ENCODE results near the gene TMEM272. TPM values are rescaled to one million over a fixed set of nuclear protein-coding genes. Genes with fewer than 3 reads are reported as not detected.

TMEM272 gene
- total and polyA plus RNA-seq, 2 experiments from 2014 or later, result 0.11 to 0.76 TPM

DNA sequence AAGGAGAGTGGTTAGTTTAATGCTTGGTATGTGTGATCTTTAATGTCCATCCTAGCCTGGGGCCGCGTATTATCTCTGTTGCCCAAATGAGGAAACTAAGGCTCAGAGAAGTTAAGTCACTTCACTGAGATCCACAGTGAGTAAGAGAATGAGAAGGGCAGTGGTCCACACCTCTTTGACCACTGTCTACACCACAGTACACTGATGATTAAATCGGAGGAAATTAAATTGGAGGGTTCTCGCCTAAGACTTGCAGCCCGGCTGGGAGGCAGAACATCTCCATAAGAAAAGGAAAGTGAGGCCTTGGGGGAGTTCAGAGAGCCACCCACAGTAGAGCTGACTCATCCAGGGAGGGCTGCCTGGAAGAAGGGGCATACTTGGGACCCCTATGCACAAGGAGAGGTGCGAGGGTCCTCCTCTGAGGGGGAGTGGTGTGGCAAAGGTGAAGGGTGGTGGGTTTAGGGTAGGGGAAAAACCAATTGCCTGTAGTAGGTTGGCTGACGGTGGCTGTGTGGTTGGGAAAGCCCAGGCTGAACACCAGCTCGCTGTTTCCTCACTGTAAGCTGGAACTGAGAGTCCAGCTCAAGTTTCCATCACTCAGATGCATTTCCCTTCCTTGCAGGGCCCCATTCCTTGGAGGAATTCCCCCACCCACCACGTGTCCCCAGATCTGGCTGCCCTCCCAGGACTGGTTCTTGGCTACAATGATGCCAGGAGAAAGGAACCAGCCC lies 26.0 kb downstream of the TMEM272 start:
- no peaks in the 10 kb centered on the region for H3K36me3 ChIP-seq (ENCODE audit: insufficient read depth)
- Mint-ChIP-seq H3K36me3 (ENCODE audit: low read depth) (no peaks in the 10 kb centered on the region), H3K27ac (no peak overlapping the region; the same call in 1 of the 2 replicates), H3K4me3 (no peak overlapping the region), H3K27me3 (ENCODE audit: insufficient read depth, low read depth, poor library complexity) (no peaks in the 10 kb centered on the region), H3K4me1 (peaks cover 45% of the 10 kb centered on the region), H3K9me3 (no peaks in the 10 kb centered on the region)
- no peaks in the 10 kb centered on the region for H3K9me2 ChIP-seq (ENCODE audit: insufficient read depth)
- DNase-seq (ENCODE audit: low spot score) (no peak), ATAC-seq (peak; percentile 35)
- H3K27me3 ChIP-seq (ENCODE audit: insufficient read depth), result no peaks in the 10 kb centered on the region
- H3K4me1 ChIP-seq (ENCODE audit: insufficient read depth), result peaks cover 31% of the 10 kb centered on the region
- H3K4me2 ChIP-seq, result peak overlapping the region; percentile 64
- H3K4me3 ChIP-seq, result no peak overlapping the region
- H4K20me1 ChIP-seq (replicated peaks; ENCODE audit: insufficient read depth), result no peaks in the 10 kb centered on the region
- H3F3A ChIP-seq (replicated peaks; ENCODE audit: low read depth), result no peaks in the 10 kb centered on the region
- no peaks in the 10 kb centered on the region for H3K79me2 ChIP-seq (replicated peaks; ENCODE audit: insufficient read depth)
- TF ChIP-seq EZH2 (IDR thresholded peaks at IDR 0.05; ENCODE audit: low read depth, unreplicated experiment), result no peak
- TF ChIP-seq, protein P1, sequence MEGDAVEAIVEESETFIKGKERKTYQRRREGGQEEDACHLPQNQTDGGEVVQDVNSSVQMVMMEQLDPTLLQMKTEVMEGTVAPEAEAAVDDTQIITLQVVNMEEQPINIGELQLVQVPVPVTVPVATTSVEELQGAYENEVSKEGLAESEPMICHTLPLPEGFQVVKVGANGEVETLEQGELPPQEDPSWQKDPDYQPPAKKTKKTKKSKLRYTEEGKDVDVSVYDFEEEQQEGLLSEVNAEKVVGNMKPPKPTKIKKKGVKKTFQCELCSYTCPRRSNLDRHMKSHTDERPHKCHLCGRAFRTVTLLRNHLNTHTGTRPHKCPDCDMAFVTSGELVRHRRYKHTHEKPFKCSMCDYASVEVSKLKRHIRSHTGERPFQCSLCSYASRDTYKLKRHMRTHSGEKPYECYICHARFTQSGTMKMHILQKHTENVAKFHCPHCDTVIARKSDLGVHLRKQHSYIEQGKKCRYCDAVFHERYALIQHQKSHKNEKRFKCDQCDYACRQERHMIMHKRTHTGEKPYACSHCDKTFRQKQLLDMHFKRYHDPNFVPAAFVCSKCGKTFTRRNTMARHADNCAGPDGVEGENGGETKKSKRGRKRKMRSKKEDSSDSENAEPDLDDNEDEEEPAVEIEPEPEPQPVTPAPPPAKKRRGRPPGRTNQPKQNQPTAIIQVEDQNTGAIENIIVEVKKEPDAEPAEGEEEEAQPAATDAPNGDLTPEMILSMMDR (conservative IDR thresholded peaks at IDR 0.05; ENCODE audit: low read depth in 2 of 2), result no peak
- TF ChIP-seq, protein P2, sequence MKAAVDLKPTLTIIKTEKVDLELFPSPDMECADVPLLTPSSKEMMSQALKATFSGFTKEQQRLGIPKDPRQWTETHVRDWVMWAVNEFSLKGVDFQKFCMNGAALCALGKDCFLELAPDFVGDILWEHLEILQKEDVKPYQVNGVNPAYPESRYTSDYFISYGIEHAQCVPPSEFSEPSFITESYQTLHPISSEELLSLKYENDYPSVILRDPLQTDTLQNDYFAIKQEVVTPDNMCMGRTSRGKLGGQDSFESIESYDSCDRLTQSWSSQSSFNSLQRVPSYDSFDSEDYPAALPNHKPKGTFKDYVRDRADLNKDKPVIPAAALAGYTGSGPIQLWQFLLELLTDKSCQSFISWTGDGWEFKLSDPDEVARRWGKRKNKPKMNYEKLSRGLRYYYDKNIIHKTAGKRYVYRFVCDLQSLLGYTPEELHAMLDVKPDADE (IDR thresholded peaks at IDR 0.05), result no peak
- no peak for TF ChIP-seq POLR2AphosphoS5 (IDR thresholded peaks at IDR 0.05; ENCODE audit: low read depth)
- TF ChIP-seq EZH2phosphoT487 (IDR thresholded peaks at IDR 0.05; ENCODE audit: unreplicated experiment), result no peak
- no peak for TF ChIP-seq ZNF114 (CRISPR knock-in tag; IDR thresholded peaks at IDR 0.05)
- no peak for TF ChIP-seq NANOG (IDR thresholded peaks at IDR 0.05; ENCODE audit: borderline replicate concordance)
- TF ChIP-seq, protein P3, sequence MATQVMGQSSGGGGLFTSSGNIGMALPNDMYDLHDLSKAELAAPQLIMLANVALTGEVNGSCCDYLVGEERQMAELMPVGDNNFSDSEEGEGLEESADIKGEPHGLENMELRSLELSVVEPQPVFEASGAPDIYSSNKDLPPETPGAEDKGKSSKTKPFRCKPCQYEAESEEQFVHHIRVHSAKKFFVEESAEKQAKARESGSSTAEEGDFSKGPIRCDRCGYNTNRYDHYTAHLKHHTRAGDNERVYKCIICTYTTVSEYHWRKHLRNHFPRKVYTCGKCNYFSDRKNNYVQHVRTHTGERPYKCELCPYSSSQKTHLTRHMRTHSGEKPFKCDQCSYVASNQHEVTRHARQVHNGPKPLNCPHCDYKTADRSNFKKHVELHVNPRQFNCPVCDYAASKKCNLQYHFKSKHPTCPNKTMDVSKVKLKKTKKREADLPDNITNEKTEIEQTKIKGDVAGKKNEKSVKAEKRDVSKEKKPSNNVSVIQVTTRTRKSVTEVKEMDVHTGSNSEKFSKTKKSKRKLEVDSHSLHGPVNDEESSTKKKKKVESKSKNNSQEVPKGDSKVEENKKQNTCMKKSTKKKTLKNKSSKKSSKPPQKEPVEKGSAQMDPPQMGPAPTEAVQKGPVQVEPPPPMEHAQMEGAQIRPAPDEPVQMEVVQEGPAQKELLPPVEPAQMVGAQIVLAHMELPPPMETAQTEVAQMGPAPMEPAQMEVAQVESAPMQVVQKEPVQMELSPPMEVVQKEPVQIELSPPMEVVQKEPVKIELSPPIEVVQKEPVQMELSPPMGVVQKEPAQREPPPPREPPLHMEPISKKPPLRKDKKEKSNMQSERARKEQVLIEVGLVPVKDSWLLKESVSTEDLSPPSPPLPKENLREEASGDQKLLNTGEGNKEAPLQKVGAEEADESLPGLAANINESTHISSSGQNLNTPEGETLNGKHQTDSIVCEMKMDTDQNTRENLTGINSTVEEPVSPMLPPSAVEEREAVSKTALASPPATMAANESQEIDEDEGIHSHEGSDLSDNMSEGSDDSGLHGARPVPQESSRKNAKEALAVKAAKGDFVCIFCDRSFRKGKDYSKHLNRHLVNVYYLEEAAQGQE (IDR thresholded peaks at IDR 0.05; ENCODE audit: unreplicated experiment), result no peak
- TF ChIP-seq CREB1 (CRISPR knock-in tag; IDR thresholded peaks at IDR 0.05; ENCODE audit: low read depth), result no peak
- TF ChIP-seq, protein P4, sequence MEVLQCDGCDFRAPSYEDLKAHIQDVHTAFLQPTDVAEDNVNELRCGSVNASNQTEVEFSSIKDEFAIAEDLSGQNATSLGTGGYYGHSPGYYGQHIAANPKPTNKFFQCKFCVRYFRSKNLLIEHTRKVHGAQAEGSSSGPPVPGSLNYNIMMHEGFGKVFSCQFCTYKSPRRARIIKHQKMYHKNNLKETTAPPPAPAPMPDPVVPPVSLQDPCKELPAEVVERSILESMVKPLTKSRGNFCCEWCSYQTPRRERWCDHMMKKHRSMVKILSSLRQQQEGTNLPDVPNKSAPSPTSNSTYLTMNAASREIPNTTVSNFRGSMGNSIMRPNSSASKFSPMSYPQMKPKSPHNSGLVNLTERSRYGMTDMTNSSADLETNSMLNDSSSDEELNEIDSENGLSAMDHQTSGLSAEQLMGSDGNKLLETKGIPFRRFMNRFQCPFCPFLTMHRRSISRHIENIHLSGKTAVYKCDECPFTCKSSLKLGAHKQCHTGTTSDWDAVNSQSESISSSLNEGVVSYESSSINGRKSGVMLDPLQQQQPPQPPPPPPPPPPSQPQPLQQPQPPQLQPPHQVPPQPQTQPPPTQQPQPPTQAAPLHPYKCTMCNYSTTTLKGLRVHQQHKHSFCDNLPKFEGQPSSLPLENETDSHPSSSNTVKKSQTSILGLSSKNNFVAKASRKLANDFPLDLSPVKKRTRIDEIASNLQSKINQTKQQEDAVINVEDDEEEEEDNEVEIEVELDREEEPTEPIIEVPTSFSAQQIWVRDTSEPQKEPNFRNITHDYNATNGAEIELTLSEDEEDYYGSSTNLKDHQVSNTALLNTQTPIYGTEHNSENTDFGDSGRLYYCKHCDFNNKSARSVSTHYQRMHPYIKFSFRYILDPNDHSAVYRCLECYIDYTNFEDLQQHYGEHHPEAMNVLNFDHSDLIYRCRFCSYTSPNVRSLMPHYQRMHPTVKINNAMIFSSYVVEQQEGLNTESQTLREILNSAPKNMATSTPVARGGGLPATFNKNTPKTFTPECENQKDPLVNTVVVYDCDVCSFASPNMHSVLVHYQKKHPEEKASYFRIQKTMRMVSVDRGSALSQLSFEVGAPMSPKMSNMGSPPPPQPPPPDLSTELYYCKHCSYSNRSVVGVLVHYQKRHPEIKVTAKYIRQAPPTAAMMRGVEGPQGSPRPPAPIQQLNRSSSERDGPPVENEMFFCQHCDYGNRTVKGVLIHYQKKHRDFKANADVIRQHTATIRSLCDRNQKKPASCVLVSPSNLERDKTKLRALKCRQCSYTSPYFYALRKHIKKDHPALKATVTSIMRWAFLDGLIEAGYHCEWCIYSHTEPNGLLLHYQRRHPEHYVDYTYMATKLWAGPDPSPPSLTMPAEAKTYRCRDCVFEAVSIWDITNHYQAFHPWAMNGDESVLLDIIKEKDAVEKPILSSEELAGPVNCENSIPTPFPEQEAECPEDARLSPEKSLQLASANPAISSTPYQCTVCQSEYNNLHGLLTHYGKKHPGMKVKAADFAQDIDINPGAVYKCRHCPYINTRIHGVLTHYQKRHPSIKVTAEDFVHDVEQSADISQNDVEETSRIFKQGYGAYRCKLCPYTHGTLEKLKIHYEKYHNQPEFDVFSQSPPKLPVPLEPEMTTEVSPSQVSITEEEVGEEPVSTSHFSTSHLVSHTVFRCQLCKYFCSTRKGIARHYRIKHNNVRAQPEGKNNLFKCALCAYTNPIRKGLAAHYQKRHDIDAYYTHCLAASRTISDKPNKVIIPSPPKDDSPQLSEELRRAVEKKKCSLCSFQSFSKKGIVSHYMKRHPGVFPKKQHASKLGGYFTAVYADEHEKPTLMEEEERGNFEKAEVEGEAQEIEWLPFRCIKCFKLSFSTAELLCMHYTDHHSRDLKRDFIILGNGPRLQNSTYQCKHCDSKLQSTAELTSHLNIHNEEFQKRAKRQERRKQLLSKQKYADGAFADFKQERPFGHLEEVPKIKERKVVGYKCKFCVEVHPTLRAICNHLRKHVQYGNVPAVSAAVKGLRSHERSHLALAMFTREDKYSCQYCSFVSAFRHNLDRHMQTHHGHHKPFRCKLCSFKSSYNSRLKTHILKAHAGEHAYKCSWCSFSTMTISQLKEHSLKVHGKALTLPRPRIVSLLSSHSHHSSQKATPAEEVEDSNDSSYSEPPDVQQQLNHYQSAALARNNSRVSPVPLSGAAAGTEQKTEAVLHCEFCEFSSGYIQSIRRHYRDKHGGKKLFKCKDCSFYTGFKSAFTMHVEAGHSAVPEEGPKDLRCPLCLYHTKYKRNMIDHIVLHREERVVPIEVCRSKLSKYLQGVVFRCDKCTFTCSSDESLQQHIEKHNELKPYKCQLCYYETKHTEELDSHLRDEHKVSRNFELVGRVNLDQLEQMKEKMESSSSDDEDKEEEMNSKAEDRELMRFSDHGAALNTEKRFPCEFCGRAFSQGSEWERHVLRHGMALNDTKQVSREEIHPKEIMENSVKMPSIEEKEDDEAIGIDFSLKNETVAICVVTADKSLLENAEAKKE (CRISPR knock-in tag; IDR thresholded peaks at IDR 0.05), result no peak
- TF ChIP-seq JUNB (IDR thresholded peaks at IDR 0.05; ENCODE audit: unreplicated experiment), result no peak
- peak overlapping the region; percentile 78; the same call in 1 of the 2 replicates for H2AFZ ChIP-seq
- H3K27ac ChIP-seq (ENCODE audit: low read depth), result no peak overlapping the region

Measured in GM23338 (cell line).